Muscle layer of duodenum (tissue), 2 donors: ENCODE measurements around the gene CKS2.
"Not testable (repeated sequence)": the region's sequence is repeated elsewhere in the genome, so short reads cannot be mapped to it uniquely, and the experiment has no call there.

Experiments used
- H3K27ac ChIP-seq: one replicate; pipeline ENCODE4 v1.7.0; 2013; ENCODE audit warnings: mild to moderate bottlenecking, low read length
- H3K27me3 ChIP-seq: one replicate; pipeline ENCODE4 v1.7.0; 2013; ENCODE audit warnings: low read depth, mild to moderate bottlenecking, control low read depth, low read length
- H3K36me3 ChIP-seq, 2 donors: one replicate each; pipeline ENCODE4 v1.7.0; 2013; ENCODE audit warnings: low read length in 2 of 2, control low read depth in 1 of 2, mild to moderate bottlenecking in 1 of 2; ENCODE audit not compliant: insufficient read depth in 2 of 2, control insufficient read depth in 1 of 2
- H3K4me1 ChIP-seq, 2 donors: one replicate each; pipeline ENCODE4 v1.7.0; 2013; ENCODE audit warnings: low read length in 2 of 2, mild to moderate bottlenecking in 2 of 2, control low read depth in 1 of 2, moderate library complexity in 1 of 2; ENCODE audit not compliant: insufficient read depth in 2 of 2, control insufficient read depth in 1 of 2
- H3K4me3 ChIP-seq, 2 donors: one replicate each; pipeline ENCODE4 v1.7.0; 2013; ENCODE audit warnings: low read length in 2 of 2, low read depth in 1 of 2, mild to moderate bottlenecking in 1 of 2
- H3K9me3 ChIP-seq, 2 donors: one replicate each; pipeline ENCODE4 v1.7.0; 2013; ENCODE audit warnings: low read length in 2 of 2, control low read depth in 1 of 2, mild to moderate bottlenecking in 1 of 2; ENCODE audit not compliant: control insufficient read depth in 1 of 2
- donor health status: healthy.

Gene CKS2

DNA sequence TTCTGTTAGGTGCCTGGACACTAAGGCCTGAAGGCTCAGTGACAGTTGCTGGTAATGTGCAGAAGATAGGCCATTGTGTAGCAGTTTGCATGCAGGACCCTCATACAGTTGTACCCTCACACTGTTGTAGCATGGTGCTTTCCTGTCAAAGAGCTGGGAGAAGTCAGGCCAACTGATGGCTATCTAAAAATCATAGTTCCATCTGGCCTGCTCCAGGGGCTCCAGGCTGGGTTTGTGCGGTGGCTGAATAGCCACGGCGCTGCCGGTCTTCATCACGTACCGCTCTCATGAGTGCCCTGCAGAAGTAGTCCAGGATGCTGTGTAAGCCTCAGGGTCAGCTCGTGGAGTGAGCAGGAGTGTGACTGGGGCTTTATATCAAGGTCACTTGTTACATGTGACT, 19.5 kb downstream of the CKS2 start:
- no peak overlapping the region for H3K27ac ChIP-seq
- no peaks in the 10 kb centered on the region for H3K27me3 ChIP-seq
- H3K4me1 ChIP-seq = no peaks in the 10 kb centered on the region
- H3K36me3 ChIP-seq = peaks cover 62 to 82% of the 10 kb centered on the region in 2 donors
- no peak overlapping the region for H3K4me3 ChIP-seq
- no peaks in the 10 kb centered on the region for H3K9me3 ChIP-seq

DNA sequence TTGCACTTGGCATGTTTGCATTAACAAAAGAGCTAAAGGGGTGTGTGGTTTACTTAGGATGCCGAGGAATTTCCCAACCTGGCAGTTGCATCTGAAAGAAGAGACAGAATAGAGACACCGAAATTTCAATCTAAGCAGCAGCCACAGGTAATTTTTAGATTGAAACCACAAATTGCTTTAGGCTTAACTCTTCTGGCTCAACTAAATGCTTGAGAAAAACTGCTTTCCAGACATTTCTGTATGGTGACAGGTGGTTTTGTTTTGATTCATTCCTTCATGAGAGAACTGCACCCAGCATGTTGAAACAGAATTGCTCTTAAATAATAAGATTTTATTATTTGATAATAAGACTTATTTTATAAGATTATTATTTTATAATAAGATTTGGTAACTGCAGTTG, 28.8 kb downstream of the CKS2 start:
- peaks cover 36 to 83% of the 10 kb centered on the region in 2 donors for H3K36me3 ChIP-seq
- H3K4me3 ChIP-seq = no peak overlapping the region
- no peak overlapping the region for H3K27ac ChIP-seq
- H3K9me3 ChIP-seq = no peaks in the 10 kb centered on the region
- no peaks in the 10 kb centered on the region for H3K27me3 ChIP-seq
- no peaks in the 10 kb centered on the region for H3K4me1 ChIP-seq

- Histone ChIP-seq H3K4me3 (no peak overlapping the region), H3K36me3 (peaks cover 38 to 83% of the 10 kb centered on the region in 2 donors), H3K27ac (no peak overlapping the region), H3K27me3 (no peaks in the 10 kb centered on the region), H3K9me3 (no peaks in the 10 kb centered on the region), H3K4me1 (no peaks in the 10 kb centered on the region)
These were observed 29.3 kb downstream of the CKS2 start for GRCh38 chr9:89340332-89340731.

DNA sequence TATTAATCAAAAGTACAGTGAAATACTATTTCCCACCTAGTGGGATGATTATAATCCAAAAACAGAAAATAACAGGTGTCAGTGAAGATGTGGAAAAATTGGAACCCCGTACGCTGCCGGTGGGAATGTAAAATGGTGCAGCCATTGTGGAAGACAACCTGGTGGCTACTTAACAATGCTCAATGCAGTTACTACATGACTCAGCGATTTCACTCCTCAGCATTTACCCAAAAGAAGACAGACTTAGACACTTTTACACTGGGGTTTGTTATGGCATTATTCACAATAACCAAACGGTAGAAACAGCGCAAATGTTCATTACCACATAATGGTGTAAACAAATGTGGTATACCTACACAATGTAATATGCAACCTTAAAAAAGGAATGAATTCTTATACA, 31.2 kb downstream of the CKS2 start:
- Histone ChIP-seq H3K4me3 (no peak overlapping the region), H3K27ac (no peak overlapping the region), H3K4me1 (no peaks in the 10 kb centered on the region), H3K27me3 (no peaks in the 10 kb centered on the region), H3K9me3 (no peaks in the 10 kb centered on the region), H3K36me3 (peaks cover 52 to 90% of the 10 kb centered on the region in 2 donors)

DNA sequence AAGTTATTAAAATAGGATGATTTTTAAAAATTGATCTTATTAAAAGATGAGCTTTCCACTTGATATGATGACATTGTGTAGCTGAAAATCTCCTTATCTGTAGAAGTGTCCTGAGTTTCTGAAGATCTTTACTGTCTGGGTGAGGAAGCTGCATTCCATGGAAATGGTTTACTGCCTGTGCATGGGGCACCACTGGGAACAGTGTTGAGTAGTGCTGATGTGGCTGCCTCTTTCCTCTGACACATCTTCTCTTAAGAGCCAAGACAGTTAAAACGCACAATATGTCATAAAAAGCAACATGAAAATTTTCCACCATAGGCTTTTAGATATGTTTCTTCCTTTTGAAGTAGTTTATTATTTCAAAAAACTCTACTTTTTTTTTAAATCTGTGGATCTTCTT, 32.0 kb downstream of the CKS2 start:
- Histone ChIP-seq H3K4me3 (no peak overlapping the region), H3K27ac (no peak overlapping the region), H3K4me1 (no peaks in the 10 kb centered on the region), H3K9me3 (no peaks in the 10 kb centered on the region), H3K27me3 (no peaks in the 10 kb centered on the region), H3K36me3 (peaks cover 53 to 92% of the 10 kb centered on the region in 2 donors)

DNA sequence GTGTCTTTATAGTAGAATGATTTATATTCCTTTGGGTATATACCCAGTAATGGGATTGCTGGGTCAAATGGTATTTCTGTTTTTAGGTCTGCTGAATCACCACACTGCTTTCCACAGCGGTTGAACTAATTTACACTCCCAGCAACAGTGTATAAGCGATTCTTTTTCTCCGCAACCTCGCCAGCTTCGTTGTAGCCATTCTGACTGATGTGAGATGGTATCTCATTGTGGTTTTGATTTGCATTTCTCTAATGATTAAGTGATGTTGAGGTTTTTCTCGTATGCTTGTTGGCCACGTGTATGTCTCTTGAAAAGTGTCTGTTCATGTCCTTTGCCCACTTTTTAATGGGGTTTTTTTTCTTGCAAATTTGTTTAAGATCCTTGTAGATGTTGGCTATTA, 32.8 kb downstream of the CKS2 start:
- not testable (repeated sequence) for H3K27me3 ChIP-seq, H3K27ac ChIP-seq, H3K9me3 ChIP-seq, H3K4me3 ChIP-seq, H3K4me1 ChIP-seq
- peaks cover 55 to 93% of the 10 kb centered on the region in 2 donors for H3K36me3 ChIP-seq

GRCh38 chr9:89345476-89345875, 34.5 kb downstream of the CKS2 start:
- Histone ChIP-seq H3K4me1 (no peaks in the 10 kb centered on the region), H3K4me3 (no peak overlapping the region), H3K27me3 (no peaks in the 10 kb centered on the region), H3K27ac (no peak overlapping the region), H3K9me3 (no peaks in the 10 kb centered on the region), H3K36me3 (peaks cover 59 to 95% of the 10 kb centered on the region in 2 donors)

- Histone ChIP-seq H3K4me3 (no peak overlapping the region), H3K36me3 (peaks cover 68 to 95% of the 10 kb centered on the region in 2 donors), H3K4me1 (no peaks in the 10 kb centered on the region), H3K27ac (no peak overlapping the region), H3K27me3 (no peaks in the 10 kb centered on the region), H3K9me3 (no peaks in the 10 kb centered on the region)
These were observed 35.7 kb downstream of the CKS2 start for GRCh38 chr9:89346696-89347095.

GRCh38 chr9:89347651-89348050, 36.7 kb downstream of the CKS2 start:
- Histone ChIP-seq H3K4me3 (no peak overlapping the region), H3K27ac (no peak overlapping the region), H3K36me3 (peaks cover 66 to 94% of the 10 kb centered on the region in 2 donors), H3K4me1 (no peaks in the 10 kb centered on the region), H3K27me3 (no peaks in the 10 kb centered on the region), H3K9me3 (no peaks in the 10 kb centered on the region)

- H3K27me3 ChIP-seq = no peaks in the 10 kb centered on the region
- no peaks in the 10 kb centered on the region for H3K4me1 ChIP-seq
- H3K27ac ChIP-seq = no peak overlapping the region
- peaks cover 78 to 88% of the 10 kb centered on the region in 2 donors for H3K36me3 ChIP-seq
- H3K4me3 ChIP-seq = no peak overlapping the region
- H3K9me3 ChIP-seq = no peaks in the 10 kb centered on the region
These were observed 38.6 kb downstream of the CKS2 start for GRCh38 chr9:89349607-89350006.

- Histone ChIP-seq H3K4me3 (no peak overlapping the region), H3K9me3 (no peaks in the 10 kb centered on the region), H3K27ac (no peak overlapping the region)
These were observed 40.1 kb downstream of the CKS2 start for GRCh38 chr9:89350988-89351557.

DNA sequence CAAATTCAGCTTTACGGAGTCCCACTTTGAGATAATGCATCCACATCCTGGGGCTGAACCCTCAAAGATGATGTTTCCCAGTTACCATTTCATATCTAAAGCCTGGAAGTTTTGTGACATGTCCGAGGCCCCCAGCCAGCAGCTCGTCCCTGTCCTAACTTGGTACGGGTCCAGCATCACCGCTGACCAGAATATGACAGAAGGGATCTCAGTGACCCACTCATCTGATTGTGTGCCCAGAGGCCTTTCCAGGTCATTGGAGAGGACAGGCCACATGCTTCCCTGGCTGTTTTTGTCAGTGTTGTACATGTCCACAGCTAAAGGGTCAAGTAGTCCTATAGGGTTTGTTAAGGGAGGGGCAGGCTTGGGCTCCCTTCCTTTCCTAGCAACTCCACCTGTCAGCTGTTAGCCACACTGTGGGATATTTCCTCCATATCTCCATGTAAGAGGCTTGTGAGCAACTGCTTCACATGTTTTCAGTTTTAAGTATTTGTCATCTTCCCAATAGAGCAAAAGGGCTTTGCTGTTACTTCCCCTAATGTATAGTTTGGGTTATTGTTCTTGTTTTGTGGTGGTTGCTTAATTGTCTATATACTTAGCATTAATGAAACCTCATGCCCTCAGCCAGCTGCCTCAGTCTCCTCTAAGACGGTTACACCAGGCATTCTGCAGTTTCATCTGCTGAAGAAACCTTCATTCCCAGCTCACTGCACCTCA, 40.7 kb downstream of the CKS2 start:
- Histone ChIP-seq H3K27me3 (no peaks in the 10 kb centered on the region), H3K27ac (no peak overlapping the region), H3K9me3 (no peaks in the 10 kb centered on the region), H3K4me1 (no peaks in the 10 kb centered on the region), H3K4me3 (no peak overlapping the region), H3K36me3 (peaks cover 79 to 86% of the 10 kb centered on the region in 2 donors)

More at GRCh38 chr9:89350988-89351557, 40.1 kb downstream of the CKS2 start:
- Histone ChIP-seq H3K36me3 (peaks cover 82 to 86% of the 10 kb centered on the region in 2 donors), H3K27me3 (no peaks in the 10 kb centered on the region), H3K4me1 (no peaks in the 10 kb centered on the region)
